Hindlimb muscle (tissue), 1 donor: ENCODE results near the gene LEP. TPM values are rescaled to one million over a fixed set of nuclear protein-coding genes. Genes with fewer than 3 reads are reported as not detected.

Source experiments
- DNase-seq: peaks from one replicate; pipeline ENCODE4 v3.0.0-alpha.2; 2013
- polyA plus RNA-seq: library from polyadenylated mRNA; unstranded; fragments of 120-200 nt; gene quantifications from one replicate; pipeline ENCODE4 v1.2.1, GENCODE V29; 2013; ENCODE audit not compliant: insufficient read length

LEP gene
- 0.05 TPM for polyA plus RNA-seq

DNA sequence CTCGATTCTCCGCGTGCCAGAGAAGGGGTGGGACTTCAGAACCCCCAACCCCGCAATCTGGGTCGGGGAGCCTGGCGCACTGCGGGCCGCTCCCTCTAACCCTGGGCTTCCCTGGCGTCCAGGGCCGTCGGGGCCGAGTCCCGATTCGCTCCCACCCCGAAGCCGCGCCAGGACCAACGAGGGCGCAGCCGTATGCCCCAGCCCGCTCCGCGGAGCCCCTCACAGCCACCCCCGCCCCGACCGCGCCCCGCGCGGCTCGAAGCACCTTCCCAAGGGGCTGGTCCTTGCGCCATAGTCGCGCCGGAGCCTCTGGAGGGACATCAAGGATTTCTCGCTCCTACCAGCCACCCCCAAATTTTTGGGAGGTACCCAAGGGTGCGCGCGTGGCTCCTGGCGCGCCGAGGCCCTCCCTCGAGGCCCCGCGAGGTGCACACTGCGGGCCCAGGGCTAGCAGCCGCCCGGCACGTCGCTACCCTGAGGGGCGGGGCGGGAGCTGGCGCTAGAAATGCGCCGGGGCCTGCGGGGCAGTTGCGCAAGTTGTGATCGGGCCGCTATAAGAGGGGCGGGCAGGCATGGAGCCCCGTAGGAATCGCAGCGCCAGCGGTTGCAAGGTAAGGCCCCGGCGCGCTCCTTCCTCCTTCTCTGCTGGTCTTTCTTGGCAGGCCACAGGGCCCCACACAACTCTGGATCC is at the start of gene LEP:
Gene LEP, plus strand, starts transcription at position 583 of the 691 bp plus-strand sequence. CDS start 10,741 bp downstream, outside the sequence.
- no peak for DNase-seq

DNA sequence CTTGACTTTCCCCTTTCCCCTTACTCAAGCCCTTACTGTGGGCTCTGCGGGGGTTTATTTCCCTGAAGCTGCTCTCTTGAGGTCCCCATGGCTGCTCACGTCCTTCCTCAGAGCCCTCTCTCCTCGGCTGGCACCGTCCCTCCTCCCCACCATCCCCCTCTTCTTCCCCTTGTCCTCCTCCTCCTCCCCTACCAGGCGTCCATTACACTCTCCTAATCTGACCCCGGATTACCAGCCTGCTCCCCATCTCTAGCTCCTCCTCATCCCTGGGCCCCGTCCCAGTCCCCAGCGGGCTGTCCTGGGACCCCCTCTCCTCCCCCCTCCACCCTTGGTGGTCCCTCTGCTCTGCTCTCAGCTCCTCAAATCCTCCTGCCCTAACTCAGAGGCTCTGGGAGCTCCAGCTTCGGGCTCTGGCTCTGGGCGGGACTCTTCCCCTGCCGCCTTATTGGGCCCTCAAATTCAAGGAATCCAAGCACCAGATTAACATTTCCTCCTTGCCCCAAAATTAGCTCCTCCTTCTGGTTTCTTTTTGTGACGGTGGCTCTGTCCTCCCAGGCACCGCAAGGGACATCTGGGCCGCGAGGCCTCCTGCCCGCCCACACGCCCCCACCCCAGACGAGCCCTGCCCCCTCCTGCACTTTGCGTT is 48.5 kb upstream of the LEP start:
- no peak for DNase-seq

DNA sequence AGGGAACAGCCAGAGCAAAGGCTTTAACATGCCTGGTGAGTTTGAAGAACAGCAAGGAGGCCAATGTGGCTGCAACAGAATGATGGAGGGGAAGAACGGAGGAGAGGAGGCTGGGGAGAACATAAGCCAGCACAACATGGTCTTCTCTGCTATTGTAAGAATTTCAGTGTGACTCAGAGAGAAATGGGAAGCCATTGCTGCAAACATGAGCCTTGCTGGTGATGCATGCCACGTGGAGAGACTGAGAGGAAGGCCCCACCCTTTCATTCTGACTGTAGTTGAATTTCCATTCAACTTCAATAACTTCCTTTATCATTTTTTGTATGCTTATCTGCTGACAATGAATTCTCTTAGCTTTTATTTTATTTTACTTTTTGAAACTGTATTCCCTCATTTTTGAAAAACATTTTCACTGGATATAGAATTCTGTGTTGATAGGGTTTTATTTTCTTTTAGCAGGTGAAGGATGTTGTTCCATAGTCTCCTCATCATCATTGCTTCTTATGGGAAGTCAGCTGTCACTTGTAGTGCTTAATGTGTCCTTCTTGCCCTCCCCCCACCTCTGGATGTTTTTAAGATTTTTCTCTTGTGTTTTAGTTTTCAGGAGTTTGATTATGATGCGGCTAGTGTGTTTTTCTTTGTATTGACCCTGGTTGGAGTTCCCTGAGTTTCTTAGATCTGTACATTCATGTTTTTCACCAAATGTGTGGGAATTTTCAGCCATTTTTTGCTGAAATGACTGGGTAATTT is 46.4 kb upstream of the LEP start:
- DNase-seq = no peak

DNA sequence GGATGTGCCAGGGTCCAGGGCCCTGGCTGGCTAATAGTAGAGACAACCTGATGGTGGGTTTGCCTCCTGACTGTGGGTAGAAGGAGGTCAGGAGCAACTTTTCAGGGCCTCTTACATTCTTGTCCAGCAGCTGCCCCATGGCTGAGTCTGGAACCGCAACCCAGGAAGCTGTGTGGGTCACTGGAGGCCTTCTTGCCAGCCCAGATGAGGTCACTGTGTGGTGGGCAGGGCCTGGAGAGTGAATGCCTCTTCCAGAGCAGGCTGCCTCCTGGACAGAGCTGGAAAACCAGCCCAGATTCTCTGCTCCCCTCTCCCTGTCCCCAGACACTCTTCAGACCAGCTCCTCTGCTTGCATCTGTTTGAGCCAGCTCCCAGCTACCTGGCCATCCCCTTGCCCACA is 43.5 kb upstream of the LEP start:
- DNase-seq = no peak

DNA sequence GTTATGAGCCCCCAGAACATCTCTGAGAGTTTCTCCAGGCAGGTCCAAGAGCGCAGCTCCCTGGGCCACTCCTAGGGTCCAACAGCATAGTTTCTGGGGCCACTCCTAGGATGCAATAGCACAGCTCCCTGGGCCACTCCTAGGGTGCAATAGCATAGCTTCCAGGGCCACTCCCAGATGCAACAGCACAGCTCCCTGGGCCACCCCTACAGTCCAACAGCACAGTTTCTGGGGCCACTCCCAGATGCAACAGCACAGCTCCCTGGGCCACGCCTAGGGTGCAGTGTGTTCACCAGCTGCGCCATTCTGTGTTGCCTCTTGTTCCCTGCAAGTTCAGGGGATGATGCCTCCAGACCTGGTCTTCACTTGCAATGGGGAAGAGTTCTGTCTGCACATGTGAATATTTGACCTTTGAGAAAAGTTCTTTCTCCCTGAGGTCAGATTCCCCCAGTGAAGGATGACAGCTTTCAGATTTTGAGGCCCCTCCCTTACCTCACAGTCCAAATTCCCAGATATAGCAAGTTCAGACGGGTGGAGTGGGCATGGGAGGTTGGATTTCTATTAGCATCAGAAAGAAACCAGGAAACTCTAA is 43.0 kb upstream of the LEP start:
- no peak for DNase-seq

DNA sequence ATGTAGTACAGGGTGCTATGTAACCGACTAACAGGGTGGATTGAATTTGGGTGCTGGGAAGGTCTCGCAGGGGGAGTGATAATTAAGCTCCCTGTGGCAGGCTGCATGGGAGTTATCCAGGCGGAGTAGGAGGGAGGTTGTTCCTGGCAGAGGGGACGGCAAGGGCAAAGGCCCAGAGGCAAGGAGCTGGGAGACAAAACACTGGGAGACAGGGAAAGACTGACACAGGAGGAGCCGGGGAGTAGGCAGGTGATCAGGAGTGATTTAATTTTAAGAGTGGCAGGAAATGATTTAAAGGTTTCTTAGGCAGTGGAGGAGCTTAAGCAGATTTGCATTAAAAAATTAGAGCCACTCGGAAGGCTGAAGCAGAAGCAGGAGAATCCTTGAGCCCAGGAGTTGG is 40.7 kb upstream of the LEP start:
- no peak for DNase-seq

DNA sequence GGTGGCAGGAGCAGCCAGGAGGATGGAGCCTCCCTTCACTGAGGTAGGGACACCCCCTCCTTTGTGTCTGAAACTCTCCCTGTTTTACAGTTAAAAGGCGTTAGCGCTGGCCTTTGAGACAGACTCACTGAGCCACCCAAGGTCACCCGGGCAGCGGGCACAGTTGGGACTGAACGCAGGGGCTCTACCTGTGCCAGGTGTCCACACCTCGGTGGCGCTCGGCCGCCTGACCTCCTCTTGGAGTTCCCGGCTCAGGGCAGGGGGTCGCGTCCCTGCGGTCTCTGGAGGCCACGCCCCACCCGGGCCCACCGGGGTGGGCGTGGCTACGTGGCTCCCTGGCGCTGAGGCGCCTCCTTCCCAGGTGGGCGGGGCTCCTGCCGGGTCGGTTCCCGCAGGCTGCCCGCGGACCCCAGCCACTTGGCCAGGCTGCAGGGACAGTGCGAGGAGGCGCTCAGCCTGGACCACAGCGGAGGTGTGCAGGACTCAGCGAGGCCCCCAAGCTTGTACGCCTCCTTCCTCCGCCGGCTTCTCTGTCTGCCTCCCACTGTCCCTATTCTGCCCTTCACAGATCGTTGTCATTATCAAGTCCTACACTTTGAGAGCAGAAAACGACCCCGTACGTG is 39.9 kb upstream of the LEP start:
- DNase-seq = no peak

DNA sequence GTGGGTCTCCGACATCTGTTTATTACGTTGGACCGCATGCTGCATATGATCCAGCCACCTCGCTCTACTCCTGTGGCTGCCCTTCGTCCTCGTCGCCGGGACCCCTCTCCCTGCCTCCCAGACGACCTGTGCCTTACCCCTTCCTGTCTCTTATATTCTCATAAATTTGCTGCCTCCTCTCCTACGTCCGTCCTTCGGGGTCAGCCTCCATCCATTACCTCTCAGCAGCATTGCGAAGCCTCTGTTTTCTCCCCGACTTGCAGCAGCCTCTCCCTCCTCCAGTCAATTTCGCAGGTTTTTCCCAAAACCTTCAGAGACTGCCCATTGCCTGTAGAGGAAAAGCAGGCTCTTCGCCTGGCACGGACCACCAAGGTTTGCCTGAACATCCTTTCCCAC is 39.4 kb upstream of the LEP start:
- no peak for DNase-seq

DNA sequence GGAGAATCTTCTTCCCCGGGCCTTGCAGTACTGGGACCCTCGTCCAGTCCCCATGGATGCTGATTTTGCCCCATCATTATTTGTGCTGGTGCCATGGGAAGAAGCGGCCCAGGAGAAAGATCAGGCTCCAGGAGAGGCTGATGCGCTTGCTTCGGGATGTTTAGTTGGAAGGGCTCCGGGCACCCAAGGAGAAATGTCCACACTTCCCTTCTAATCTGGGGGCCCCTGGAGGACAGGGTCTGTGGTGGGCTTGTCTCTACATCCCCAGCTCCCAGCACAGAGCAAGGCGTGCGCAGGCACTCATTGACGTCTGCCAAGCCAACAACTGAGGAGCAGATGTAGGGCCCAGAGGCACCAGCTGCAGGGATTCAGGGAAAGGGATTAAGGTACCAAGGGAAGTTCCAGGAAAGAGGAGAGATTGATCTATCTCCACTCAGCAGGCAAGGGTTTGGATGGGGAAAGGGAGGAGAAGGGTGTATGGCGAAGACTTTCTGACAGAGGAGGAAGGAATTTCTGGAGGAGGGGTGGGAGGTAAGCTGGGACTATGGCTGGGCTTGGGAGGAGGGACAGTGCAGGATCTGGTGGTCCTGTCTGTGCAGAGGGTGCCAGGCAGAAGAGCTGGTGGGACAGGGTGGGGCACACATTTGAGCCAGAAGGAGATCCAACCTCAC is 38.7 kb upstream of the LEP start:
- DNase-seq = no peak

DNA sequence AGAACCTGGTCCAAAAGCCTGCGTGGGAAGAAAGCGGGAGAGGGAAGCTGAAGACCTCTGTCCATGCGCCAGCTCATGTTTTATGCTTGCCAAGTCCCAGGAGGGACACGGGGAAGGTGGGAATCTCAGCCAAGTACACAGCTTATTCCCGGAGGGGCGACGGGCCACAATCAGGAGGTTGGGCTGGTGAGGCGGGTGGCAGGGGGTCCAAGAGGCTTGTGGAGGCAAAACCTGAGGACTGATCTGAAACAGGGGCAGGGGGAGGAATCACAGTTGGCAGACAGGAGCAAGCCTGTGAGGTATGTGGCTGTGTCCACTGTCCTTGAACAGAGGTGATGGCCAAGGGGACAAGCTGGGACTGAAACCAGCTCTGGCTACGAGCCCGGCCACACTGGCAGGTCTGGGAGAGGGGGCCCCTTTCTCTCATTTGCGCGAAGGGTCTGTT is 38.0 kb upstream of the LEP start:
- no peak for DNase-seq

DNA sequence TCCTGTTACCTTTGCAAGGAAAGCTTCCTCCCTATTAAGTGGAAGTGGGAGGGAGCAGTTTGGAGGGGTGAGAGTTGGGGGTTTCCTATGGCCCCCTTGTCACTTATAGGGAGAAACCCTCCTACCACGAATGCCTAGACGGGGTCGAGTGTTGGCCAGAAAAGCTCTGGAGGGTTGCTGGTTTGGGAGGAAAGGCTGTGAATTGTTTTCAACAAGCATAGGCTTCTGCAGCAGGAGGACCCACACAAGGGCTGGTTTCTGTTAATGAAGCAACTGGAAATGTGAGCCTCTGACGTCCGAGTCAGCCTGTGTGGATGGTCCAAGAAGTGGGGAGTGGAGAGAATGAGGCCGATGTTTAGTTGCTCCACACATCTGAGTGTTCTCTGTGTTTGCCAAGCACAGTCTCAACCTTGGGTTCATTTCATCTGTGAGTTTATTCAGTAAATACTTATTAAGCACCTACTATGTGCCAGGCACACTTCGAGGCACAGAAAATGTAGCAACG is 37.3 kb upstream of the LEP start:
- no peak for DNase-seq

DNA sequence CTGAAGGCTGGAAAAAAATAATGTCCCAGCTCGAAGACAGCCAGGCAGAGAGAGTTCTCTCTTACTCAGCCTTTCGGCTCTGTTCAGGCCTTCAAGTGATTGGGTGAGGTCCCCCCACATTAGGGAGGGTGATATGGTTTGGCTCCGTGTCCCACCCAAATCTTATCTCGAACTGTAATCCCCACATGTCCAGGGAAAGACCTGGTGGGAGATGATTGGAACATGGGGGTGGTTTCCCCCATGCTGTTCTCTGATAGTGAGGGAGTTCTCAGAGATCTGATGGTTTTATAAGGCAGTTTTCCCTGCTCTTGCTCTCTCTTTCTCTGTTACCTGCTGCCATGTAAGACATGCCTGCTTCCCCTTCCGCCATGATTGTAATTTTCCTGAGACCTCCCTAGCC is 36.6 kb upstream of the LEP start:
- no peak for DNase-seq

DNA sequence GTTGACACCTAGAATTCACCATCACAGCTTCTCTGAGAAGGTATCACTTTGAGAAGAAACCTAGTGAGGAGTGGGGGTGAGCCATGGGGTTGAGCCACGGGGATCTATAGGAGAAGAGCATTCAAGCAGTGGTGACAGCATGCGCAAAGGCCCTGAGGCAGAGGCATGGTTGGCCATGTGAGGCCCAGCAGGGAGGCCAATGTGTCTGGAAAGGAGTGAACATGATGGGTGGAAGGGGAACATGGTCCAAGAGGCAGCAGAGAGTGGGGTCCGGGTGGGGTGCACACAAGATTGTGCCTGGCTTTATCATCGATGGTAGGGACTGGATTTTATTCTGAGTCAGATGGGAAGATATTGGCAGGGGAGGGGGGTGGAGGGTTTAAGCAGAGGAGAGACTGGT is 36.0 kb upstream of the LEP start:
- DNase-seq = no peak

DNA sequence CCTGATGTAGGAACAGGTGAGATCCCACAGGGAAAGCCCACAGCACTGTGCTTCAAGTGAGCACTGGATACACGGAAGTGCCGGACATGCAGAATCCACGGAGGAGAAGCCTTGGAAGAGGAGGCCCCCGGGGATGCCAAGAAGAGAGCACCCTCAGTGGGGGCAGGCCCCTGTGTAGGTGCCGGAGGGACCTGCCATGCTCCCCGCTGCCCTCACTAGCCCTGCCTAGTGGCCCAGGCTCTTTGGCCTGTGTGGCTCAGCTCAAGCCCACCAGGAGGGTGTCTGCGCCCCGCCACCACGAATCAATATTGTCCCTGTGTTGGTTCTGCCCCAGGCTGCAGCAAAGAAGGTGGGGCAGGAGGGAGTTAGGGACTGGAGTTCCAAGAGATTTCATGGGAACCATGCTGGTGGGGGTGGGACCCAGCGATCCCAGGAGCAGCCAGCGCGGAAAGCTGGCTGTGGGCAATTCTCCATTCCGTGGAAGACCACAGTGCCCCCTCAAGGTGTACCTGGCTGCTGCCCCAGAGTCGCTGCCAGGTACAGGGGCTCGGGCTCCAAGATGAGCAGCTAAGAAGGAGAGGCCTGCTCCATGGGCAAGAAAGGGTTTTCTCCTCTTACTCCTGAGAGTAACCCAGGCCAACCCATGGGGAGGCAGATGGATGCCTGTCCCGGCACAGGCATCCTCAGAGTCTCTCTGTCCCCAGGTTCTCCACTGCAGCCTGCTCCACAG is 34.9 kb upstream of the LEP start:
- DNase-seq = no peak

DNA sequence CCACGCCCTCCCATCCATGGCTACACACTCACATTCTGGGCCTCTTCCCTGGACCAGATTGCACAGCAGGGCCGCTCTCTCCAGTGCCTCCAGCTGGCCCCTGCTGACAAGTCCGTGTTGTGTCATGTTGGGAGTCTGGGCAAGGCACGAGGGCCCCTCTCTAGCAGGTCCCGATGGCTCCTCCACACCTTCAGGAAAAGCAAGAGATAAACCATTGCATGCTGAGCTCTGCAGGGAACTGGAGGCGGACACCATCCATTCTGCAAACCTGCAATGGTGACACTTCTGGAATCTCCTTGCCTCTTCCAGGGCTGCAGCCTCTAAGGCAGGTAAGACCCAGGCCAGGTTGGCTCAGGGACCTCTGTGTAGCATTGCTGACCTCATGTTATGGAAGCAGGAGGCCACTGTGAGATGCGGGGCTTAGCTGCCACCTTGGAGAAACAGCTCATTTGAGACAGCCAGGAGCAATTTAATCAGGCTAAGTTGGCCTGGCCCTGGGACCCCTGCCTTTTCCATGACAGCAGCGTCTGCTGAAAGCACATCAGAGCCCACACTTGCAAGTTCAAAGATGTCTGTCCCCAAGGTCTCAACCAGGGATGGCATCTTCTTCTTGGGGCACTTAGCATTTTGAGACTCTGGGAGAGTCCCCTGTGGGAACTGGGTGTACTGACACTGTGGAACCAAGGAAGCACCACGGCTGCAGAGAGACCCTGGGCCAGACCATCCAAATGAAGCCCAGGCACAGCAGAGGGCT is 34.2 kb upstream of the LEP start:
- no peak for DNase-seq

DNA sequence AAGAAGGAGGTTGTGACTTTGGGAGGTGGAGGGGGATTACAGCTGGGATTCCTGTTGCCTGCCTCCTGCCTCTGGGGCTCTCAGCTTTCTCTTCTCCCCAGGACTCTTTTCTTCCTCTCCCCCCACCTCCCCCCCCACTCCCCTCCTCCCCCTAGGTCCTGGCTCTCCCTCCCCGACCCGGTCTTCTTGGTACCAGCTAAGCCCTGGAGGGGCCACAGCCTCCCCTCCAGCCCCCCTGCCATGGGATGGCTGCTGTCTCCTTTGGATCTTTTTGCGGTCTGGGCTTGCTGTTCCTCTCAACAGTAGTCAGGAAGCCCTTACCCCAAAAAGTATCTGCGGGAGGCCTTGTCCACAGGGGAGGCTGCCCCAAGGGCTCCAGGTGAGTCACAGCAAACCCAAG is 33.5 kb upstream of the LEP start:
- no peak for DNase-seq

DNA sequence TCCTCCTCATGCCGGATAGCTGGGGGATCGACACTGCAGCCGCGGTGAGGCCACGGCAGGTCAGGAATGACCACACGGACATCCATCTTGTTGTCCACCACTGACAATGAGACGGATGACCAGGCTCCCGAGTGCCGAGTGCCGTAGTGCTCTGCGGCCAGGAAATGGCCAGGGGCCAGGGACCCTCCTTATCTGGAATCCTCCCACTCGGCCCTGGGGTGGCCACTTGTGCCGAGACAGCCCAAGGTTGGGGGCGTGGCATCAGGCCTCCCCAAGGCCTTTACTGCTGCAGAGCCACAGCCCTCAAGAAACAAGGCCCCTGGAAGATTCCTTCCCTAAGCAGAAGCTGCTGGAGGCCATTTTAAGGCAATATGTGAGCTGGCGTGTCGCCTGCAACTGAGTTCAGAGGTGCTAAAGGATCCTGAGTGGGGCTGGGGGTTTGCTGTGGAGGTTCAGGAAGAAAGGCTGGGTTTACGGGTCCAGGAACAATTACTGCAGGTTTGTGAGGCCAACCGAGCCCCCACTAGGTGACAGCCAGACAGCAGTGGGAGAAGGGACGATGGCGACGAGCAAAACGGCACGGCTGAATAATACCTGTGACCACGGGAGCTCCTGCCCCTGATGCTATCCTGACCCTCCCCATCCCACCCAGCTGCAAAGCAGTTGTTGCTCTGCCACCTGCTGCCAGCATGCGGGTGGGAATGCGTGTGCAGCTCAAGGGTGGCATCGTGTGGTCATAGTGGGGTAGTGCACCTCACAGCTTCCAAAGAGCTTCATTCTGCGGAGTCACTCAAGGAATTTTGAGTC is 31.6 kb upstream of the LEP start:
- DNase-seq = peak; percentile 78

DNA sequence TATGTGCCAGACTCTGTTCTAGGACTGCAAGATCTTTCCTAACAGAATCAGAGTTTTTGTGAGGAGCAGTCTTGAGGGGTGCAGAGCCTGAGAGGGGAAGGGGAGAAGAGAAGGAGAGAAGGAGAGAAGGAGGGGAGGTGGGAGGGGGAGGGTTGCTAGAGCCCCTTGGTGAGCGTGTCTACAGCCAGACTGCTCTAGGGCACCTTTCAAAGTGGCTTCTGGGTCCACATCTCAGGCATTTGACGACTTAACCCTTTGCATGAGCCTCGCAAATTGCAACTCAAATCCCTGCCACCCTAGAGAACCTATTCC is 31.1 kb upstream of the LEP start:
- DNase-seq = no peak

DNA sequence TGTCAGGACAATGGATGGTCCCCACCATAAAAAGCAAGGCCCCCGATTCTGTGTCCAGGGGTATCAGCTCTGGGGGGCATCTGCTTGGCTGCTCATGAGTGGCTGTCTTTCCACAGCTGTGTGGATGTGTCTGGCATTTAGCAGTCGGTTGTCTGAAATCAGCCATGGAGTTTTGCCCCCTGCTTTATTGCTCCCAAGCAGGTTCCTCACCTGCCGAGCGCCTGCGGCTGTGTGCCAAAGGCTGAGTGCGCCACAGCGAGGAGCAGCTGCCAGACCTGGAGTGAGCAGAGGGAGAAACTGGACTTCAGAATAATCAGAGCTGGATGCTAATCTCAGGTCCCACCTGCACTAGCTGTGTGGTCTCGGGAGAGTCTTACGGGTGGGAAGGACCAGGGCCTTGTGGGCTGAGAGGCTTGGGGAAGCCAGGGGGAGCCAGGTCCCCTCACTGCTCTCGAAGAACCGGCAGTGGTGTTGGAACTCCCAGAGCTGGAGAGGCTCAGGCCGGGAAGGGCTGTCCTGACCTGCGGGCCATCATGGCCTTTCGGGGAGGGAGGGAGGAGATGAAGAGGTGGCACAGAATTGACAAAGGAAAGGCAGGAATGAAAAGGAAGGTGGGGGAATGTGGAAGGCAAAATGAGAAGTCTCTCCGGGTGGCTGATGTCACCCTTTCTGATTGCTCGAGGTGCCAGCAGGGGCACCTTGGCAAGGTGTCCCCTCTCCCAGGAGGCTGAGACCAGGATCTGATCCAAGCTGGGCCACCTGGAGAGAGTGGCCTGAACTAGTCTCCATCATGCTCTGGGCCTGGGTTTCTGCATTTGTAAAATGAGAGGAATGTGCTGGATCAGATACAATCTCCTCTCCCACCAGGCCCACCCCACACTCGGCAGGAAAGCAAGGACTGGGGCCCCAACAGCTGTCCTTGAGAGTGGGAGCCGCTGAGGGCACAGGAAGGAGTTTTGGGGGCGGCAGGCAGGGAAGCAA is 30.2 kb upstream of the LEP start:
- DNase-seq = no peak
